Esophagus muscularis mucosa (tissue), 4 donors: Measurements from ENCODE around the gene NHEJ1. TPM values are rescaled to one million over a fixed set of nuclear protein-coding genes. Genes with fewer than 3 reads are reported as not detected.
A peak's percentile ranks its signal among the peaks of the same experiment; 100 is the strongest.

ENCODE experiments used
- DNase-seq: peaks from one replicate; pipeline ENCODE4 v3.0.0-alpha.2; 2017; ENCODE audit errors: extremely low spot score
- H3K27ac ChIP-seq, 4 donors: fragments of 200-600 bp; sonication (generic); replicated peaks in 1 of 4; 1 replicate in 3 of 4; 2 replicates in 1 of 4; pipeline ENCODE4 v1.5.1; 2016 to 2019; ENCODE audit warnings: mild to moderate bottlenecking in 1 of 4
- H3K27me3 ChIP-seq, 4 donors: fragments of 200-600 bp; sonication (generic); one replicate each; pipeline versions ENCODE4 v1.5.1 to v1.6.0; 2016 to 2019
- H3K36me3 ChIP-seq, 4 donors: fragments of 200-600 bp; sonication (generic); one replicate each; pipeline ENCODE4 v1.5.1; 2016 to 2019
- H3K4me1 ChIP-seq, 4 donors: fragments of 200-600 bp; sonication (generic); one replicate each; pipeline ENCODE4 v1.5.1; 2016 to 2019
- H3K4me3 ChIP-seq, 4 donors: fragments of 200-600 bp; sonication (generic); 1 replicate in 2 of 4; 2 replicates in 2 of 4; pipeline ENCODE4 v1.5.1; 2016 to 2019; ENCODE audit warnings: mild to moderate bottlenecking in 4 of 4, moderate library complexity in 1 of 4
- H3K9me3 ChIP-seq, 4 donors: fragments of 200-600 bp; sonication (generic); 1 replicate in 3 of 4; 2 replicates in 1 of 4; pipeline ENCODE4 v1.5.1; 2016 to 2019
- EP300 ChIP-seq: sonication (generic); formaldehyde crosslinking; IDR thresholded peaks from one replicate; pipeline ENCODE4 v1.6.1; 2017; ENCODE audit warnings: antibody characterized with exemption
- POLR2A ChIP-seq: fragments of 450-650 bp; IDR thresholded peaks from one replicate; pipeline ENCODE4 v1.6.1; 2017; ENCODE audit warnings: antibody characterized with exemption, moderate library complexity, mild to moderate bottlenecking, low read depth
- POLR2AphosphoS5 ChIP-seq, 2 donors: sonication (generic); formaldehyde crosslinking; IDR thresholded peaks; one replicate each; pipeline ENCODE4 v1.6.1; 2017; ENCODE audit warnings: antibody characterized with exemption in 2 of 2
- WGBS: methylation state at CpG from one replicate; pipeline ENCODE4 v1.1.5; 2018; 5-methylcytosine and 5-hydroxymethylcytosine counted together
- intact Hi-C: fragments of 100-400 bp; cut with DNase I; formaldehyde crosslinking; loops from one replicate; pipeline ENCODE4 v1.15.1; 2023
- total RNA-seq, 4 donors: library from RNA; depleted of rRNA; stranded (reverse); fragments of >200 nt; gene quantifications; one replicate each; pipeline versions ENCODE4 v1.1.0 to v1.2.1, GENCODE V29; 2016
- TF ChIP-seq, protein P1 (sequence below), 3 experiments: fragments of 200-600 bp in 2 of 3; fragments of 450-650 bp in 1 of 3; sonication (generic) in 2 of 3; IDR thresholded peaks; one replicate each; pipeline ENCODE4 v1.5.1; 2017 to 2019; ENCODE audit warnings: antibody characterized with exemption in 3 of 3, mild to moderate bottlenecking in 2 of 3, moderate library complexity in 1 of 3

NHEJ1 gene
- total RNA-seq, 4 donors from 2014 or later, result 15.1 to 24.4 (median 17.8) TPM

DNA sequence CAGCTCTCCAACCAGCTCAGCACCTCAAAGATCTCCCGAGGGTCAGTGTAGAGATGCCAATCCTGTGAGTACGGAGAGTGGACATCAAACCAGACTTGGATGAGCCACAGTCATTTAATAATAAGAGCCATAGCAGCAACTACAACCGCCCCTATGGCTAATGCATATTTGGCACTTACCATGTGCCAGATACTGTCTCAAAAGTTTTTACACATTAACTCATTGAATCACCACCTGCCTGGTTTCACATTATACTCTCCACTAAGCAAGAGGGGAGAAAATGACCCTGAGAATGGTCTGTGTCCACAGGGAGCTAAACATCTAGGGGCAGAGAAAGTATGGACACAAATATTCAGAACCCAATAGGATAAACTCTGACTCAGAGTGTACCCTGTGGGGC, 13.5 kb upstream of the NHEJ1 start:
- no peak for TF ChIP-seq POLR2A
- TF ChIP-seq, protein P1, sequence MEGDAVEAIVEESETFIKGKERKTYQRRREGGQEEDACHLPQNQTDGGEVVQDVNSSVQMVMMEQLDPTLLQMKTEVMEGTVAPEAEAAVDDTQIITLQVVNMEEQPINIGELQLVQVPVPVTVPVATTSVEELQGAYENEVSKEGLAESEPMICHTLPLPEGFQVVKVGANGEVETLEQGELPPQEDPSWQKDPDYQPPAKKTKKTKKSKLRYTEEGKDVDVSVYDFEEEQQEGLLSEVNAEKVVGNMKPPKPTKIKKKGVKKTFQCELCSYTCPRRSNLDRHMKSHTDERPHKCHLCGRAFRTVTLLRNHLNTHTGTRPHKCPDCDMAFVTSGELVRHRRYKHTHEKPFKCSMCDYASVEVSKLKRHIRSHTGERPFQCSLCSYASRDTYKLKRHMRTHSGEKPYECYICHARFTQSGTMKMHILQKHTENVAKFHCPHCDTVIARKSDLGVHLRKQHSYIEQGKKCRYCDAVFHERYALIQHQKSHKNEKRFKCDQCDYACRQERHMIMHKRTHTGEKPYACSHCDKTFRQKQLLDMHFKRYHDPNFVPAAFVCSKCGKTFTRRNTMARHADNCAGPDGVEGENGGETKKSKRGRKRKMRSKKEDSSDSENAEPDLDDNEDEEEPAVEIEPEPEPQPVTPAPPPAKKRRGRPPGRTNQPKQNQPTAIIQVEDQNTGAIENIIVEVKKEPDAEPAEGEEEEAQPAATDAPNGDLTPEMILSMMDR (IDR thresholded peaks at IDR 0.05), result no peak
- TF ChIP-seq POLR2AphosphoS5 (IDR thresholded peaks at IDR 0.05), result no peak
- TF ChIP-seq EP300, result no peak
- Histone ChIP-seq H3K27me3 (no peaks in the 10 kb centered on the region), H3K27ac (no peak overlapping the region), H3K4me3 (no peak overlapping the region), H3K36me3 (peaks cover 19 to 39% (median 35%) of the 10 kb centered on the region in 4 donors), H3K4me1 (peaks cover 30 to 65% (median 50%) of the 10 kb centered on the region in 4 donors), H3K9me3 (no peaks in the 10 kb centered on the region)
- intact Hi-C loops, result loop anchor here (10.0 kb wide), 1 partner anchor 211 kb away; the partner anchor contains the start of gene DNPEP
- WGBS, result 89% methylated on average over 3 of the region's 3 CpGs
- DNase-seq, result no peak

DNA sequence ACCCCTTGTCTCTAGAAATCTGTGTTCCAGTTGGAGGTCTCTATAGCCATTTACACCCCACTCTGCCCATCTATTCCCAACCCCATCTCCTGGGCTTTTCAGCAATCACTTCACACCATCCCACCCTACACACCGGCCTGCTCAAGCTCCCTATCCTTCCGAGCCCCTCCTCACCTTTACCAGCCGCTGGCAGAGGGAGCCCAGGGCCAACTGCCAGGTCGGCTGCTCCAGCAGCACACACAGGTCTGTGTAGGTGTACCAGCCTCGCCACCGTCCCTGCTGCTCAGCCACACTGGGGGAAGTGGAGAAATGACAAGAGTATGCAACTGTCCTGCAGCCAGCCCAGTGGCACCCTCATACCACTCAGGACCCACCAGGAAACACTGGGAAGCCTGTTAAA, 12.6 kb upstream of the NHEJ1 start:
- Histone ChIP-seq H3K9me3 (no peaks in the 10 kb centered on the region), H3K27me3 (no peaks in the 10 kb centered on the region), H3K36me3 (peaks cover 19 to 39% (median 35%) of the 10 kb centered on the region in 4 donors), H3K27ac (no peak overlapping the region), H3K4me3 (no peak overlapping the region), H3K4me1 (peaks cover 25 to 58% (median 43%) of the 10 kb centered on the region in 4 donors)
- intact Hi-C loops, result loop anchor here (10.0 kb wide), 1 partner anchor 212 kb away; the partner anchor contains the start of gene DNPEP
- 95% methylated on average over 6 of the region's 6 CpGs for WGBS
- TF ChIP-seq, protein P1 (IDR thresholded peaks at IDR 0.05), result no peak
- no peak for TF ChIP-seq POLR2A
- no peak for TF ChIP-seq EP300
- TF ChIP-seq POLR2AphosphoS5 (IDR thresholded peaks at IDR 0.05), result no peak
- peak; percentile 70 for DNase-seq

DNA sequence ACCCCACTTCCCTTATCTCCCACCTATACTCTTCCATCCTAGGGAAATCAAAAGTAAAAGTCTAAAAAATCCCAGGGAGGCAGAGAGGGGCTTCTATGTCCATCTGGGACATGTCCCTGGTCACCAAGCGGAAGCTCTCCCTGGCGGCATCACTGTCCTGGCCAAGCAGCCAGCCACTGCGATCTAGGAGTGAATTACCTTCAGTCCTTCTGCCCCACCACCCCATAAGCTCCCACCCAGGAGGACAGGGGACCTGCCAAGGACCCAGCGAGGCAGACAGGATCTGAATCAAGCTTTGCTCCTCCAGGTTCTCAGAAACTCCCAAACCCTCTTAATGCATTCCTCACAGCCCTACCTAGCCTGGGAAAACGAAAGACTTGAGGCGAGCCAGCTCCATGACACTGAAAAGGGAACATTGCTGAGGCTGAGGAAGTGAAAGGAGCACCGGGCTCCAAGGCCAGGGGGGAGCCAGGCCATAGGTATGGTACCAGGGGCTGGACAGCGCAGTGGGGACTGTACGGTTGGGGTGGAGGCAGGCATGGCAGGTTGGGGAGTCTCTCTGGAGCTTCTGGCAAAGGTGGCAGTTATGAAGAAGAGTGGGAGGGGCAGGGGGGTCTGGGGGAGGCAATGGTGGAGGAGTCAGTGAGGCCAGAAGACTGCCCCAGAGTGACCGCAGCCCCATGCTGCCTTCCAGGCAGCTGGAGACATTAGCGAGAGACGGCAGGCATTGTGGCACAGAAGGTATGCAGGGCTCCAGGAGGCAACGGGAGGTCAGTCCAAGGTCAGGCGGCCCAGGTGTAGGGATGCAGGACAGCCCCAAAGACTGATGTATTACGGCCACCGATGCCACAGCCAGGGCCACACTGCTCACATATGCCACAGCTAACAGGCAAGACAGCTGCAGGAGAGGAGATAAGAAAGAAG, 11.9 kb upstream of the NHEJ1 start:
- Histone ChIP-seq H3K4me1 (peaks cover 25 to 58% (median 43%) of the 10 kb centered on the region in 4 donors), H3K27ac (peak overlapping the region; percentile 64 to 84 (median 81)), H3K27me3 (no peaks in the 10 kb centered on the region), H3K36me3 (peaks cover 19 to 39% (median 35%) of the 10 kb centered on the region in 4 donors), H3K9me3 (no peaks in the 10 kb centered on the region), H3K4me3 (no peak overlapping the region)
- DNase-seq, result peak; percentile 74
- 95% methylated on average over 15 of the region's 16 CpGs for WGBS
- TF ChIP-seq POLR2A (no peak), POLR2AphosphoS5 (IDR thresholded peaks at IDR 0.05) (no peak), EP300 (no peak)
- TF ChIP-seq, protein P1 (IDR thresholded peaks at IDR 0.05), result no peak
- intact Hi-C loops, result loop anchor here (10.0 kb wide), 1 partner anchor 212 kb away; the partner anchor contains the start of gene DNPEP

DNA sequence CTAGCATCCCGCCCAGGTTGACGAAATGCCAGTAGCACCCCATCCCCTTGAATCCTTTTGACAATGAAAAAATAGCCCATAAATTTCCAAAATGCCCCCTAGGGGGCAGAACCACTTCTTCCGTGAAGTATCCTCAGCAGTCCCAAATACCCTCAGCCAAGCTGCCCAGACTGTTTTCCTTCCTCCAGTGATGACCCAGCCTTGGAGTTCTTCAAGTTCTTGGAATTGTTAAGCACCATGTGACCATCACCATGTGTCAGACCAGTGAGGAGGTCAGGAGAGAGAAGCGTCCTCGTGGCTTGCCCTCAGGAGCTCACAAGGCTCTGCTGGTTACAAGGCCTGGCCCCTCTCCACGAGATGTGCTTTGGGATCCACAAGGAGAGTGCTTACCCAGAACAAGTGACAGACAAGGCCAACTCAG, 10.6 kb upstream of the NHEJ1 start:
- peak; percentile 92 for DNase-seq
- intact Hi-C loops, result loop anchor here (10.0 kb wide), 1 partner anchor 214 kb away; the partner anchor contains the start of gene DNPEP

More for the DNA sequence above, 10.6 kb upstream of the NHEJ1 start:
- TF ChIP-seq POLR2AphosphoS5 (IDR thresholded peaks at IDR 0.05) (peak; percentile 73 to 80), POLR2A (no peak)
- TF ChIP-seq, protein P1 (IDR thresholded peaks at IDR 0.05), result peak; percentile 72 to 86 (median 81)
- 42% methylated on average over 6 of the region's 6 CpGs for WGBS
- Histone ChIP-seq H3K4me3 (no peak overlapping the region), H3K36me3 (peaks cover 19 to 39% (median 35%) of the 10 kb centered on the region in 4 donors), H3K4me1 (peaks cover 25 to 58% (median 43%) of the 10 kb centered on the region in 4 donors), H3K9me3 (no peaks in the 10 kb centered on the region), H3K27me3 (no peaks in the 10 kb centered on the region), H3K27ac (peak overlapping the region; percentile 64 to 84 (median 81))
